ENCODE data around the gene CBFA2T2. TPM values are rescaled to one million over a fixed set of nuclear protein-coding genes. Genes with fewer than 3 reads are reported as not detected.
A peak's percentile ranks its signal among the peaks of the same experiment; 100 is the strongest.
"Not testable (repeated sequence)": the region's sequence is repeated elsewhere in the genome, so short reads cannot be mapped to it uniquely, and the experiment has no call there.

Gene CBFA2T2
- total RNA-seq, 4 donors from 2014 or later, result 16.7 to 22.5 (median 19.1) TPM

- H3K27ac ChIP-seq, result peak within 1 kb of the TSS; percentile 80 to 93 (median 83)
- peak; percentile 77 to 80 for DNase-seq (ENCODE audit: low spot score in 2 of 2)
- H3K9me3 ChIP-seq, result peaks cover 0 to 6% (median 0%) of the 10 kb centered on the region in 4 donors
- peak within 1 kb of the TSS; percentile 46 to 73 (median 64) for H3K4me3 ChIP-seq
- no peak for TF ChIP-seq CTCF (IDR thresholded peaks at IDR 0.05)
- peak in 1 of 2 donors; percentile 52 for TF ChIP-seq POLR2A (IDR thresholded peaks at IDR 0.05)
- peak in 1 of 2 donors; percentile 9 for TF ChIP-seq EP300 (IDR thresholded peaks at IDR 0.05)
- H3K4me1 ChIP-seq, result peaks cover 0 to 27% (median 8%) of the 10 kb centered on the region in 4 donors
- WGBS, 2 donors, result 0 to 1% methylated on average over 27 to 51 of the region's 75 CpGs
- H3K36me3 ChIP-seq, result no peaks in the 10 kb centered on the region
- H3K27me3 ChIP-seq, result no peaks in the 10 kb centered on the region
Measured at GRCh38 chr20:33443512-33444239, 46.2 kb upstream of the CBFA2T2 start, which contains the start of gene SNTA1. Gene SNTA1 (minus strand): TSS chr20:33443763. CDS start chr20:33443620, 143 bp downstream.

DNA sequence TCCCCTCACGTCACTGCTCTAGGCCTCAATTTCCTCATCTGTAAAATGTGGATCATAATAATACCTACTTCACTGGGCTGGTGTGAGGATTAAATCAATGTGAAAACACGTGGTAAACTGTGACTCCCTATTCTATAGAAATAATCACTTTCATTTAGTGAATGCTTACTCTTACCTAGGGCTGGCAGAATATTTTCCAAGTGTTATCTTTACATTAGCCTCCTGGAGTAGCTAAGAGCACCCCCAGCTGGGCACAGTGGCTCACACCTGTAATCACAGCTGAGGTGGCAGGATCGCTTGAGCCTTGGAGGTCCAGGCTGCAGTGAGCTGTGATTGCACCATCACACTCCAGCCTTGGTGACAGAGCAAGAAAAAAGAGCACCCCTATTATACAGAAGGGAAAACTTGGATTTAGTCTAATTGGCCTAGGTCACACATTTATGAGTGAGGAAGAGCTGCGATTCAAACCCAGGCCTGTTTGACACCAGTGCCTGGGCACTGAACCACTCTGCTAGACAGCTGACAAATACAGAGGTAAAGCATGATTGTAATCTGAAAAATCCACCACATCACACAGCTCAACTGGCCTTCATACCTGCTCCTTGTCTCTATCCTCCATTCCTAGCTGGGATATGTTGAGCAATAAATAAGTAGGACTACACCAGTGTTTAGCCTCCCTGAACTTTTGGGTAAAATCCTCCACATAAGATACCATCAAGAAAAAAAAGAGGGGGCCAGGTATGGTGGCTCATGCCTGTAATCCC lies 44.9 kb upstream of the CBFA2T2 start:
- WGBS, 2 donors, result 50 to 60% methylated on average over 4 of the region's 4 CpGs
- Histone ChIP-seq H3K27ac (peak overlapping the region in 3 of 4 donors; percentile 80 to 93 (median 83)), H3K36me3 (no peaks in the 10 kb centered on the region)

DNA sequence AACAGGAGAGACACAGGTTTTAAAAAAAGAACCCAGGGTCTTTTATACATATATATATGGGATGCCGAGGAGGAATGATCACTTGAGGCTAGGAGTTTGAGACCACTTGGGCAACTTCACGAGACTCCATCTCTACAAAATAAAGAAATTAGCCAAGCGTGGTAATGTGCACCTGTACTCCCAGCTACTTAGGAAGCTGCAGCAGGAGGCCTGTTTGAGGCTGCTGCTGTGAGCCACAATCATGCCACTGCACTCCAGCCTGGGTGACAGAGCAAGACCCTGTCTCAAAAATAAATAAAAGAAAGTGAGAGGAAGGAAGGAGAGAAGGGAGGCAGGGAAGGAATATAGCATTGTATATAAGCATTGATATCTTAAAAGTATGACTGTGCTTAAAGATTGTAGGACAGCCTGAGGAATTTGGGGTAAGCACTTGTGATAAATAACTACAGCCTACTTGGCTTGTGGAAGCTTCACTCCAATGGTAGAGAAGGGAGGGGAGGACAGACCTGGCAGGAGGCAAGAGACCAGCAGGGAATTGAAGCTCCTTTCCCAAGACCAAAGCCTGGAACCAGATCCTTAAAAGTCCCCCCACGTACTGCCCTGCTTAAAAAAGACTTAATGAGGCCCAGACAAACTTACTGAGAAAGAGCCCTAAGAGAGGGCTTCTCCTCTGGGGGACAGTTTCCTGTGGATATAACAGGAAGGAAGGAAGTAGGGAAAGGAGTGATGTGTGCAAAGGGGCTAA lies 43.8 kb upstream of the CBFA2T2 start:
- H3K4me3 ChIP-seq, result no peak overlapping the region

More for the DNA sequence above, 44.9 kb upstream of the CBFA2T2 start:
- no peaks in the 10 kb centered on the region for H3K27me3 ChIP-seq
- peak overlapping the region in 3 of 4 donors; percentile 60 to 73 (median 69) for H3K4me3 ChIP-seq
- H3K4me1 ChIP-seq, result peaks cover 0 to 27% (median 8%) of the 10 kb centered on the region in 4 donors
- DNase-seq (ENCODE audit: low spot score in 2 of 2), result no peak
- TF ChIP-seq EP300 (IDR thresholded peaks at IDR 0.05), result no peak
- TF ChIP-seq CTCF (IDR thresholded peaks at IDR 0.05), result no peak
- no peak for TF ChIP-seq POLR2A (IDR thresholded peaks at IDR 0.05)
- H3K9me3 ChIP-seq, result peaks cover 0 to 6% (median 0%) of the 10 kb centered on the region in 4 donors

GRCh38 chr20:33450867-33451266 lies 39.0 kb upstream of the CBFA2T2 start:
- TF ChIP-seq POLR2A (IDR thresholded peaks at IDR 0.05) (no peak), EP300 (IDR thresholded peaks at IDR 0.05) (no peak)
- H3K4me1 ChIP-seq, result no peaks in the 10 kb centered on the region
- 49 to 53% methylated on average over 4 of the region's 4 CpGs for WGBS, 2 donors
- H3K9me3 ChIP-seq, result peaks cover 0 to 6% (median 0%) of the 10 kb centered on the region in 4 donors
- H3K36me3 ChIP-seq, result no peaks in the 10 kb centered on the region
- no peak overlapping the region for H3K4me3 ChIP-seq
- H3K27me3 ChIP-seq, result no peaks in the 10 kb centered on the region
- no peak overlapping the region for H3K27ac ChIP-seq
- no peak for DNase-seq (ENCODE audit: low spot score in 2 of 2)

More for the DNA sequence above, 43.8 kb upstream of the CBFA2T2 start:
- H3K4me1 ChIP-seq, result peaks cover 0 to 25% (median 8%) of the 10 kb centered on the region in 4 donors
- no peaks in the 10 kb centered on the region for H3K36me3 ChIP-seq
- 84% methylated on average over 4 of the region's 4 CpGs for WGBS, 2 donors
- no peak for DNase-seq (ENCODE audit: low spot score in 2 of 2)
- no peak overlapping the region for H3K27ac ChIP-seq
- TF ChIP-seq CTCF (IDR thresholded peaks at IDR 0.05), result no peak
- TF ChIP-seq POLR2A (IDR thresholded peaks at IDR 0.05), result no peak
- no peak for TF ChIP-seq EP300 (IDR thresholded peaks at IDR 0.05)
- H3K9me3 ChIP-seq, result peaks cover 0 to 6% (median 0%) of the 10 kb centered on the region in 4 donors
- no peaks in the 10 kb centered on the region for H3K27me3 ChIP-seq

- H3K27me3 ChIP-seq, H3K27ac ChIP-seq, H3K36me3 ChIP-seq, H3K4me1 ChIP-seq, H3K4me3 ChIP-seq, H3K9me3 ChIP-seq: not testable (repeated sequence)
- DNase-seq (ENCODE audit: low spot score in 2 of 2), result peak; percentile 60 to 79
- TF ChIP-seq EP300 (IDR thresholded peaks at IDR 0.05), result peak in 1 of 2 donors; percentile 25
- TF ChIP-seq CTCF (IDR thresholded peaks at IDR 0.05), result peak; percentile 88 to 96 (median 91)
- WGBS, 2 donors, result 22 to 27% methylated on average over 5 of the region's 6 CpGs
Measured at GRCh38 chr20:33456916-33457642, 32.8 kb upstream of the CBFA2T2 start.

Measured in tibial nerve (tissue), 4 donors.